Stimulated activated CD8-positive, alpha-beta memory T cell treated with anti-CD3 and anti-CD28 coated beads, Interleukin-7, amount 100 ng/mL, for 1 hour (primary cell): ENCODE results near the gene DES.

ENCODE experiments used
- DNase-seq, 2 donors: peaks; one replicate each; pipeline ENCODE4 v3.0.0-alpha.2; 2020; ENCODE audit warnings: low read depth in 2 of 2

DES gene

GRCh38 chr2:219453671-219454590, 35.8 kb downstream of the DES start:
- no peak for DNase-seq

GRCh38 chr2:219455581-219455980, 37.4 kb downstream of the DES start:
- no peak for DNase-seq

- DNase-seq, result no peak
Observed at GRCh38 chr2:219457784-219458369, 39.7 kb downstream of the DES start.

- DNase-seq, result no peak
Observed at GRCh38 chr2:219458996-219459395, 40.8 kb downstream of the DES start.

- DNase-seq, result peak in 1 of 2 donors; percentile 30
Observed at GRCh38 chr2:219459460-219460311, 41.5 kb downstream of the DES start.

GRCh38 chr2:219460424-219460926, 42.3 kb downstream of the DES start:
- DNase-seq, result no peak

GRCh38 chr2:219461047-219461514, 42.9 kb downstream of the DES start:
- no peak for DNase-seq

- no peak for DNase-seq
Observed at GRCh38 chr2:219461669-219462068, 43.5 kb downstream of the DES start.

- no peak for DNase-seq
Observed at GRCh38 chr2:219462349-219462748, 44.2 kb downstream of the DES start.

- DNase-seq, result no peak
Observed at GRCh38 chr2:219464286-219465032, 46.3 kb downstream of the DES start.

GRCh38 chr2:219465659-219466561, 47.7 kb downstream of the DES start:
- DNase-seq, result no peak

- no peak for DNase-seq
Observed at GRCh38 chr2:219466816-219467735, 48.9 kb downstream of the DES start.

GRCh38 chr2:219467736-219468075, 49.5 kb downstream of the DES start:
- DNase-seq, result no peak

- DNase-seq, result no peak
Observed at GRCh38 chr2:219468410-219469185, 50.4 kb downstream of the DES start.

GRCh38 chr2:219469186-219469724, 51.1 kb downstream of the DES start:
- no peak for DNase-seq

- DNase-seq, result no peak
Observed at GRCh38 chr2:219470429-219470828, 52.3 kb downstream of the DES start.

- DNase-seq, result no peak
Observed at GRCh38 chr2:219471476-219472371, 53.5 kb downstream of the DES start.
